Right renal pelvis (tissue), 4 donors: ENCODE data around the gene TOMM40L. TPM values are rescaled to one million over a fixed set of nuclear protein-coding genes. Genes with fewer than 3 reads are reported as not detected.

Experiments
- DNase-seq, 4 donors: peaks; one replicate each; pipeline ENCODE4 v3.0.0-alpha.2; 2013; ENCODE audit warnings: low read depth in 4 of 4, low spot score in 3 of 4, missing footprints in 1 of 4
- polyA plus RNA-seq, 4 donors: library from polyadenylated mRNA; unstranded; fragments of 120-200 nt; gene quantifications; one replicate each; pipeline ENCODE4 v1.2.1, GENCODE V29; 2013; ENCODE audit not compliant: insufficient read length in 4 of 4

TOMM40L gene
- polyA plus RNA-seq, result 10 to 100 TPM; 14.5 to 15.5 (median 14.9) TPM

DNA sequence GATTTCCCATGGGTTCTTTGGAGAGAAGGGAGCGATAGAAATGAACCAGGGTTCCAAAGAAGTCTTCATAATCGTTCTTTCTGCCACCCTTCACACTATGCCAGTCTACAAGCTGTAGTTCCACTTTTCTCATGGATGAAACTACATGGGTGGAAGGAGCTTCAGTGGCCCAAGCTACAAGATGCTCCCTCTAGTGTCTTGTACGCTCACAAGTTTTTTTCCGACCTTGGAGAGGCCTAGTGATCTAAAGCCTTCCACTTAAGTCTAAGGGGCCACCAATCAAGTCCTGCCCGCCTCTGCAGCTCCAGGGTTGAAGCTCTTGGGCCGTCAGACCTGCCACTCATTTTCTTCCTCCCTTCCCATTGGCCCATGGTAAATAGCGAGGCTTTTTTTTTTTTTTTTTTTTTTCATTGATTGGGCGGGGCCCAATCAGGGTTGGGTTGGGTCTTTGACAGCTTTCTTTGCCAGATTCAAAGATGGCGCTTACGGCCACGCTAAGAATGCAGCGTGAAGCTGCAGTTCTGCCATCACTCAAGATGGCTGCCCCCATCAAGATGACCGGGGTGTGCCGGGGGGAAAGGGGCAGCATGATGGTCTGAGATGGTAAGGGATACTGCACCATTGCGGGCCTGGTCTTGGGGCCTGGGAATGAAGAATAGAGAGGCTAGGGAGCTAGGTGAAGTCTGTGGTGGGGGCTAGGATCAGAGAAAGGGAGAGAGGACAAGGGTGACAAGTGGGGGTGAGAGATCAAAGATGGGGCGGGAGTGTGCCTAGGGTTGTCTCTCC is at the start of gene TOMM40L:
TSS of gene TOMM40L (plus strand) at position 527 of the 786 bp plus-strand sequence. CDS start 430 bp downstream, outside the sequence.
- peak; percentile 87 to 94 (median 94) for DNase-seq

DNA sequence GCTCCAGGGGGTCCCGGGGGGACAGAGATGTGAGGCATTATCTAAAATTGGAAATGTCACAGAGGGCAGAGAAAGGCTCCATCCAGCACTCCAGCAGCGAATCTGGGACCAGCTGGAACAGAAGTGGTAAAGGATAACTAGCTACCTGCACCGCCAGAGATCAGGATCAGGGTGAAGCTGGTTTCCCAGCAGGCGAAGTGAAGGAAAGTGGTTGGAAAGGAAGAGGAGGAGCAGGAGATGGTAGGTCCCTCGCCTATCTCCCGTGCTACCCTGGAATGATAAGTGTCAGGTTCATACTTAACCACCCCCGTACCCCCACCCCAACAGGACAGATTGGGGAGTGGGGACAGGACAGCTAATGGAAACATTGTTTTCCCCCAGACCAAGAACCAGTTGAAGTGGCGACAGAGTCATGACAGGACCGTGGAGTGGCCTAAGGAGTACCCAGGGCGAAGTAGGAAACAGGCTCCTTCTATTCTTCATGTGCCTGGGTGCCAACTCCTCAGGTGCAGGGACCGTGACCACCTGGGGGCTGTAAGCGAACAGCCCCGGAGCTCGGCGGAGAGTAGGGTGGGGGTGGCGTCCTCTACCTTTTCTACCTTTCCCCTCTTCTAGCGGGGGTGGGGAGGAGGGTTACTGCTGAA is 49.3 kb upstream of the TOMM40L start:
- DNase-seq, result no peak

DNA sequence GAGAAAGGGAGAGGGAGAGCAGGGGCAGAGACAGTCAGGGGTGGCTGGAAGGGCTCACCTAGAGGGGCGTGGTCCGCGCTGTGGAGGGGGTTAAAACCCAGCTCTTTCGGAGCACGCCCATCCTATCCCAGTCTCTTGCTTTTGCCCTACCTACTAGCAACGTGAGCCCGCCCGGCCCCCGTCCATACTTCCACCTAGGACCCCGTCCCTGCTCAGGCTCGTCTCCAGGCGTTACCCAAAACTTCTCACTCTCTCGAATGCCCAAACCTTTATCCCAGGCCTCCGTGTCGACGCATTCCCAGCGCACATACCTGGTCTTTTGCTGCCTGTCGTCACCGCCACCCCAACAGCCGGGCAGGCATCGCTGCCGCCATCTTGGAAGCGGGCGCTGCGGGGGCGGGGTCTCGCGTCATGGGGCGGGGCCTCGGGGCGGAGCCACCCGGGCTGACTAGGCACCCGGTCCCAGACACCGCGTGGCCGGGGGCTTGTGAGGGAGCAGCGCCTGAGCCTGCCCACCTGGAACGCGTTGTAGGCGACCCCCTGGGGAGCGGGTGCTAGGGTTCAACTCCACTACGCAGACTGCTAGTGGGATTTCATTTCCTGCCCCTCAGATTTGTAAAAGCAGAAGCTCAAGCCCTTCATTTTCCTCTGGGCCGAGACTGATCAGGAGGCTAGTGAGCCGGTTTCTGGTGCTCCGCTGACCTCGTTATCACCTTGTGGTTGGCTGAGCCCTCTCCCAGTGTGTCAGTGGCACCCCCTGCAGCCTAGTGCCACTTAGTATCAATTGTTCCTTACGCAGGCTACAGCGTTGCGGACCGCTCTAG is 48.5 kb upstream of the TOMM40L start, which contains the start of gene B4GALT3:
TSS of gene B4GALT3 (minus strand) at position 396 of the 824 bp plus-strand sequence. CDS start 1,447 bp downstream, outside the sequence.
- peak in 1 of 4 donors; percentile 86 for DNase-seq

DNA sequence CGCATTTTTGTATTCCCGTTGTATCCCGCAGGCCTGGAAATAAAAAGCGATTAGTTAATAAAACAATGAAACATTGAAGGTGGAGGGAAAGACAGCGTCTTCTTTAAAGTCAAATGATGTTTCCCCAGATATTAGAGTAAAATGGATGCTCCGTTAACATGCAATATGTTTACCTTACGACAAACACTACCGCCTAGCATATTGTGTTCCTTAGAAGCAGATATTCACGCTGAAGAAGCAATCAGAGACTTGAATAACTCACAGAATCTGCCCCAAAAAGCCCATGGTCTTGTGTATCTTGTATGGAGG is 48.0 kb upstream of the TOMM40L start:
- DNase-seq, result no peak

DNA sequence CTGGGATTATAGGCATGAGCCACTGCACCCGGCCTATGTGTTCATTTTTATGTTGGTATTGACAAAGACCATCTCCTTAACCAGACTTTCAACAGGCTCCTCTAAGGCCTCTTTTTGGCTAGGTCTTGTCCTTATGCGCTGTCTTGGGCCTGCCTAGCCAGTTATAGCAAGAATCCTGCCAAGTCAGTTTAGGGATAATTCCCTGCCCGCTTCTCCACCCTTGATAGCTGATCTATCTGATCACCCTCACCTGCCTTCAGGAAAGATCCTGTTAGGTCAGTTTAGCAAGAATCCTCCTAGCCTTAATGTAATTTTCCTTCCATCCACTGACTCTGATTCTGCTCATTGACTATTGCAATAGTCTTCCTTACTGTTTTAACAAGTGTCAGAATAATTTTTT is 46.2 kb upstream of the TOMM40L start:
- DNase-seq, result no peak

DNA sequence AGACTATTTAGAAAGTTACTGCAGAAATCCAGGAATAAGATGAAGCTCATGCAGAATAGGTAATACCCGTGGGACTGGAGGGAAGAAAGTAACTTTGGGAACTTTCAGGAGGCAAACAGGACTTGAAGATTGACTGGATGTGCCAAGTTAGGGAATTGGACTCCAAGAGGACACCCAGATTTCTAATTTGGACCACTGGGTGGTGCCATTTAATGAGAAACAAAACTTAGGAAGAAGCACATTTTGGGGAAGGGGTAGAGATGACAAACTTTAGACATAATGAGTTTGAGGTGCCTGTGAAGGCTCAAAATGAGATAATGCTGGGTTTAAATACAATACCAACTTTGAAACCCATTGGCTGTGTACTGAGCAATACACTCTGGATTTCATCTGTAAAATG is 45.2 kb upstream of the TOMM40L start:
- no peak for DNase-seq

DNA sequence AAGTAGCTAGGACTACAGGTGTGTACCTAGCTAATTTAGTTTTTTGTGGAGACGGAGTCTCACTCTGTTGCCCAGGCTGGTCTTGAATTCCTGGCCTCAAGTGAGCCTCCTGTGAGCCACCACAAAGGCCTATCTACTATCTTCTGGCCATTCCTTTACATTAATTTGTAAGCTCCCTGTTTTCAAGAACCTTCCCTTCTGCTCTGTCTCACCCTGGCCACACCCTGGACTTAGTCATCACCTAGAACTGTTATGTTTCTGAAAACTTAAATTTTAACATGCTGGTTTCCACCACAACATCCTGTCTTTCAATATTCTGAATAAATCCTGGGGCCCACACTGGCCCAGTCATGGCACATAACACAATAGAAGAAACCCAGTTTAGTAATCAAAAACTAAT is 43.6 kb upstream of the TOMM40L start:
- DNase-seq, result no peak

DNA sequence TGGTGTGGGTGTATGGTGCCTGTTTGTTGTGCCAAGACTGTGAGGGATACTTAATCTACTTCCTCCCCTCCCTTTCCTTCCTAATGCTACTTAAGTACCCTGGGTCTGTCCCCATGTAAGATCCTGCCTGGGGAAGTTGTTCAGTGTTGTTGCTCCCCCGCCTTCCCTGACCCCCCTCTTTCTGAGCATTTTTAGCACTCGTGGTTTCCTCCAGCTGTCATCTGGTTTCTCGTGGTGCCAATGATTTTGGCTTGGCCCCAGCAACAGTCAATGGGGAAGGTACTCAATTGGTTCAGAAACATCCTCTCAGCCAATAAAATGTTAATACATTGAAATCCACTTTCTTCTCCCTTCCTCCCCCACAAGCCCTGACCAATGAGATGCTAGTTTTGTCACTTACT is 40.6 kb upstream of the TOMM40L start:
- no peak for DNase-seq

DNA sequence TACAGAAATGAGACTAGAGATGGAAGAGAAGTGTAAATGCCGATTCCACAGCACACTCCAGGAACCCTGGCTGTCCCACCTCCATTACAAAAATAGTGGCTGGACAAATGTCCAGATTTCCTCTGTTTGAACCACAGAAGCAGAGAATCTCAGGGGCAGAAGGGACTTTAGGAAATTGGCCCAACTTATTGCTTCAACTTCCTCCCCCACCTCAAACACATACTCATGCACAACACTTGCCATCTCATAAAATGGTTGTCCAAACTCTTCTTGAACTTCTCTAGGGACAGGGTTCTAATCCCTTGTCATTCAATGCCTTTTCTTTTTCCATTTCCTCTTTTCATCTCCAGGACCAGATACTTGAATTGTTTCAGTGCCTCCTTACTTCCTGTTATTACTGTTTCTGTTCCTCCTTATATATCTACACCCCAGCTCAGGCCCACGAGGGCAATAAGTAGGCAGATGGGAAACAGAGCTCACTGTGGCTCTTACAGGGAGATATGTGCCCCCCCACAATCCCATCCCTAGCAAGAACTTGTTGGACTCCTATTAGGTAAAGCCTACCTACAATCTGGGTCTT is 40.0 kb upstream of the TOMM40L start:
- DNase-seq, result no peak

DNA sequence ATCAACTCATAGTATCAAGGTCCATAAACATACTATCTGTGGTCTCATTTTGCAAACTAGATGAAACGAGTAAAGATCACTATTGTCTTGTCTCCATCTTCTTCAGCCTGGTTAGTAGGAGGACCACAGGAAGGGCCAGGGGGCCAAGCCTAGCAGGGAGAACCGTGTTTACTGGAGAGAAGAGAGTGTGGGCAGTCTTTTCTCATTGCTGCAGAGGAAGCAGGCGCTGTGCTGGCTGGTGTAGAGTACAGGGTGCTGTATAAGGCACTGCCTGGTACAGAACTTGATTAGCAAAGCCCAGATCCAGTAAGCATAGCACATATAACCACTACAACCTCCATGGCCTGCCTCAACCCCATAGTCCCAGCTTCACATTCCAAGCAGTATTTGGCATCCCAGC is 38.5 kb upstream of the TOMM40L start:
- DNase-seq, result no peak

DNA sequence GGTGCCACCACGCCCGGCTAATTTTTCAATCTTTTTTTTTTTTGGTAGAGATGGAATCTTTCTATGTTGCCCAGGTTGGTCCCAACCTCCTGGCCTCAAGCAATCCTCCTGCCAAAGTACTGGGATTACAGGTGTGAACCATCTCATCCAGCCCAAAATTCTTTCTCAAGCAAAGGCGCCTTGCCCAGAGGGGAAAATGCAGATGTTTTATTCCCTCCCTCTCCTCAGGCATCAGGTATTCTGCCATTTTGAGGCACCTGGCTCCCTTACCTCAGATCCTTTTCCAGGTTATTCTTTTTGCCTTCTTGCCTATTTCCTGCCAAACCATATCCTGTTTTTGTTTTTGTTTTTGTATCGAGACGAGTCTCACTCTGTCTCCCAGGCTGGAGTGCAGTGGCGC is 37.5 kb upstream of the TOMM40L start:
- DNase-seq, result no peak

DNA sequence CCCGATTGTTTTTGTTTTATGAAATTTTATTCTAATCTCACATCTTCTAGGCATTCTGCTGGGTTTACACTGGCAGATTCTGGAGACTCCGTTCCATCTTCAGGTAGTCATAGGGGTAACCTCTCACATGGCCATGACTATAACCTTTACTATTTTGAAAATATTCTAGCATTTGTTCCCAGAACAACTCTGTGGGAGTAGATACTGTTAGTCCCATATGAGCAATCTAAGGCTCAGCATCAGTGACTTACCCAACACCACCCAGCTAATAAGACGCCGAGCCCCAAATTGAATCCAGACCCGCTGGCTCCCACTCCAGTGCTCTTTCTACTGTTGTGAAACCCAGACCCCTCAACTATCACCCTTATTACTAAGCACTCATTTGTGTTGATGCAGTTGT is 36.8 kb upstream of the TOMM40L start:
- DNase-seq, result no peak

DNA sequence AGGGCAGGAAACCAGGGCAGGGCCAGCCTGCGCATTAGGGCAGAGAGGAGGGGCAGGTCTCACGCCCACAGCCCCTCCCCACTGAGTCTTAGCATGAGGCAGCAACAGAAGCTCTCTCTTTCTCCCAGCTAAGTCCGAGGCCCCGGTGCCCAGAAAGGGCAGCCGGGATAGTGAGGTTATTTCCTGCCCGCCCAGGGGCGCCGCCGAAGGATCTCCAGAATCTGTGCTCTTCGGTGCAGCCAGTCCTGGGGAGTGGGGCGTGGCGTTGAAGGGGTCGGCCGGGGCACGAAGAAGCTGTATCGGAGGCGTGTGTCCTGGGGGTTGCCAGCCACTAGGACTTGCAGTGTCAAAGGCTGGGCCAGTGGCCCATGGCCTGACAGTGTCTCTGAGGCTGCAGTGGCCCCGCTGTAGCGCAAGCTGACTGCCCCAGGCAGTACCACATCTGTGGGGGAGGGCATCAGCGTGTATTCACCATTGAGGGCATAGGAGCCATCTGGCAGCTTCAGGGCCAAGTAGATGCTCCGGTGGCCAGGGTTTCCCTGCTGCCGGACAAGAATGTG is 34.8 kb upstream of the TOMM40L start:
- DNase-seq, result no peak

DNA sequence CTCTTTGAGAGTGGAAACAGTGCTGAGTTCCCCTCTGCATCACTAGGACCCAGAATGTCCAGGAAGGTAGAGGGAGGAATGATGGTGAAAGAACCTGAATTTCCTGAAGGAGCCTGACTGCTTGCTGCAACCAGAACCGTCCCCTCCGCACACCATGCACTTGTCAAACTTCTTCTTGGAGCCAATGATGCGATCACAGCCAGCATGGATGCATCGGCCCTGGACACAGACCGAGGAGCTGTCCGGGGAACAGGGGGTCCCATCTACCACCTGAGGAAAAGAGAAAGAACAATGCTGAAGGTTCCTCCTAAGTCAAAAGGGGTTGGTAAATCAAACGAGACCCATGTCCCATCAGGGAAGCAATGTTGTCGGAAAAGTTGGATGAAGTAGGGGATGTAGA is 33.9 kb upstream of the TOMM40L start:
- no peak for DNase-seq

DNA sequence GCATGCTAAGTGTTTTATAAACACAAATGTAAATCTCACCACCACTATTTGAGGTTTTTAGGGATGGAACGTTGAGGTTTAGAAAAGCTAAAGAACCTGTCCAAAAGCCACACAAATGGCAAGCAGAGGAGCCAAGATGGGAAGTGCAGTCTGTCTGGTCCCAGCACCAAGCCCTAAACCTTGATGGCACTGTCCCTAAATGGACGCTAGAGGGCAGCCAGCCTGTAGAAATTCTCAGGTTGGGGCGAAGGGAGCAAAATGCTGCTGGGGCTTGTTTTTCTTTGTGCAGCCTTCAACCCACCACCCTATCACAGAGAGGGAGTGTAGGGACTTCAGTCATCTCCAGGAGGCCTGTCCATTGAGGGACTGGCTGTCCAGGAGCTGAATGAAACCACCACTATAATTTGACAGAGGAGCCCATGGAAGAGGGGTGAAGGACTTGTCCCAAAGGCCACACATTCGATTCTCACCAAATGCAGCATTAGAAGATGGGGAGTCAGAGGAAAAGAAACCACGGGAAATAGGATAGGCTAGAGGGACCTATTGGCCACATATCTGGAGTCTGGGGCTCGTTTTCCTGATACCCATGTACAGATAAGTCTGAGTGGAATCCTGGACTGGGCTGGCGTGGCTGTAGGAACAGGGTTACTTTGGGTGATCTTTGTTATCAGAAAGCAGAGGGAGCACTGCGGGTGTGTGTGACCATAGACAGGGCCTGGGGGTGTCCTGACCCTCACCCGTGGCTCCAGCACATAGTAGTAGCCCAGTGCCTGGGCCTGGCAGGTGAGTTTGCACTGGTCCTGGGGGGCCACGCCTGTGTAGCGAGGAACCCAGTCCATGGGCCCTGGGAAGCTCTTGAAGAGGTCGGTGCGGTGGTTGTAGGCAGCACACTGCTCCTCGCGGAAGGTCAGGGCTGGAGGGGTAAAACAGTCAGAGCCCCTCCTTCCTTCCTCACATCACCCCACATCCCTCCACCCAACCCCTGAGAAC is 33.1 kb upstream of the TOMM40L start:
- DNase-seq, result no peak

DNA sequence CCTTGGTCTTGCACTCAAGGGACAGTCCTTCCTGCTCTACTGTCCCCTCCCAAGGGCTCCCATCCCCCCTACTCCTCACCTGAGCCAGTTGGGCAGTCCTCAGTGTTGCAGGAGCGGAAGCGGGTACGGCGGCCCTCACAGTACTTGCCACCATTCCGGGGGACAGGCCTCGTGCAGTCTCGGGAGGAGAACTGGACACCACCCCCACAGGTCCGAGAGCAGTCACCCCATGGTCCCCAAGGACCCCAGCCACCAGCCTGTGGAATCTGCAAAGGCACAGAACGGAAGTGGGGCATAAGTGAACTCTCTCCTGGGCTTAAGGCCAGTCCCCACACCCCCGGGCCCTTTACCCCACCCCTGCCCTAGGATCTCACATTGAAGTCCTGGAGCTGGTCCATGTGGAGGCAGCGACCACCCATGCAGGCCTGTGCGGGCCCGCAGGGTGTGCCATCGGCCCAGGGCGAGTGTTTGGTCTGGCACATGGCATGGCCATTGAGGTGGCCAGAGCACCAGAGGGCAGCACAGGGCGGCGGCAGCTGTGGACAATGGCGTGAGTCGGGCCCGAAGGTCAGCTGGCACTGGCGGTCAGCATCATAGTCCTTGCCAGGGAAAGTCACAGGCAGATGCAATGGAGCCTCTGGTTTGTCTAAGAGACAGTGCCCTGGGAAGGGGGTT is 32.2 kb upstream of the TOMM40L start:
- no peak for DNase-seq

DNA sequence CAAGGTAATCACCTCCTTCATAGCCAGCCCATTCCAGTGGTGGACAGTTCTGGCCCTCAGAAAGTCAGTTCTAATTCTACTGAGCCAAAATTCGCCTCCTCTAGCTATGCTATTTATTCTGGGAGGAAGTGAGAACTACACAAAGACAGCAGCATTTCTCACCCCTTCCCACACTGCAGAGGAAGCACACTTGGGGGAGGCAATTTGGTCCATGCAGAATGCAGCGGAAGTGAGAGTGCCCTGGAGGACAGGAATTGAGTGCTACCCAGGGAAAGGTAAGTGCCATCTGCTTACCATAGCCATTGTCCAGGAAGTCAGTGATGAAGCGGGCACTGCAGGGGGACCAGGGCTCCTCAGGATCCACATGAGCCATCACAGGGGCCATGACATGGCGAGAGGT is 30.7 kb upstream of the TOMM40L start:
- DNase-seq, result no peak

DNA sequence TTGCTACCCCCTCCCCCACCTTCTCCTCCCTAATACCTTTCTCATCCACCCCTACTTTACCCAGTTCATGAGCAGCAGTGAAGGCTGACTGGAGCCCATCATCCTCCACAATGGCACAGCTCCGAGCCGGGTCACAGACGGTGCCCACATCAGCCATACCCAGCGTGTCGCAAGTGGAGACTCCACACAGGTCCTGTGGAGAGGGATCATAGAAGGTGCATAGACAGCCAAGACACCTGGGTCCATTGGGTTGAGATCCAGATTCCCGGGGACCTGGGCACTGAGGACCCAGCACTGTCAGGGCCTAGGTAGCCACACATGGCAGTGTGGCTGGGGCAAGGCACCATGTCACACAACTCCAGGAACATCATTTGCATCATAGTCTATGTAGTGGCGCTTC is 29.7 kb upstream of the TOMM40L start:
- no peak for DNase-seq
